Measurements from ENCODE around the gene PRKACB.

DNA sequence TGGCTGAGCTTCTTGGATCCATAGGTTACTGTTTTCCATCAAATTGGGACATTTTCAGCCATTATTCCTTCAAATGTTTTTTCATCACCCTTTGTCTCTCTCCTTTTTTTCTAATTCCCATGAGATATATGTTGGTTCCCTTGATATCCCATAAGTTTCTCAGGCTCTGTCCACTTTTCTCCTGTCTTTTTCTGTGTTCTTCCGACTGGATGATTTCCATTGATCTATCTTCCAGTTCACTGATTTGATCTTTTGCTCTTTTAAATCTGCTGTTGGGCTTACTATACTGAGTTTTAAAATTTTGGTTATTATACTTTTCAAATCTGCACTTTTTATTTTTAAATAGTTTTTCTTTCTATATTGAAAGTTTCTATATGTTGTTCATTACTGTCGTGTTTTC lies 18.2 kb downstream of the PRKACB start:
- TF ChIP-seq, protein P1, sequence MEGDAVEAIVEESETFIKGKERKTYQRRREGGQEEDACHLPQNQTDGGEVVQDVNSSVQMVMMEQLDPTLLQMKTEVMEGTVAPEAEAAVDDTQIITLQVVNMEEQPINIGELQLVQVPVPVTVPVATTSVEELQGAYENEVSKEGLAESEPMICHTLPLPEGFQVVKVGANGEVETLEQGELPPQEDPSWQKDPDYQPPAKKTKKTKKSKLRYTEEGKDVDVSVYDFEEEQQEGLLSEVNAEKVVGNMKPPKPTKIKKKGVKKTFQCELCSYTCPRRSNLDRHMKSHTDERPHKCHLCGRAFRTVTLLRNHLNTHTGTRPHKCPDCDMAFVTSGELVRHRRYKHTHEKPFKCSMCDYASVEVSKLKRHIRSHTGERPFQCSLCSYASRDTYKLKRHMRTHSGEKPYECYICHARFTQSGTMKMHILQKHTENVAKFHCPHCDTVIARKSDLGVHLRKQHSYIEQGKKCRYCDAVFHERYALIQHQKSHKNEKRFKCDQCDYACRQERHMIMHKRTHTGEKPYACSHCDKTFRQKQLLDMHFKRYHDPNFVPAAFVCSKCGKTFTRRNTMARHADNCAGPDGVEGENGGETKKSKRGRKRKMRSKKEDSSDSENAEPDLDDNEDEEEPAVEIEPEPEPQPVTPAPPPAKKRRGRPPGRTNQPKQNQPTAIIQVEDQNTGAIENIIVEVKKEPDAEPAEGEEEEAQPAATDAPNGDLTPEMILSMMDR (IDR thresholded peaks at IDR 0.05 in 2 of 3, conservative IDR thresholded peaks at IDR 0.05 in 1 of 3; ENCODE audit: borderline replicate concordance in 1 of 3, insufficient read depth in 1 of 3, low read depth in 2 of 3, low read length in 2 of 3) = no peak
- no peak for TF ChIP-seq ZNF274 (IDR thresholded peaks at IDR 0.05; ENCODE audit: low read depth, low read length)
- TF ChIP-seq ZBTB33 (IDR thresholded peaks at IDR 0.05; ENCODE audit: extremely low read depth, insufficient replicate concordance, low read length) = no peak
- no peak for TF ChIP-seq TCF7L2 (IDR thresholded peaks at IDR 0.05; ENCODE audit: borderline replicate concordance, extremely low read depth, insufficient read depth, insufficient read length)
- no peak for TF ChIP-seq YY1 (IDR thresholded peaks at IDR 0.05; ENCODE audit: extremely low read depth, insufficient replicate concordance, low read depth, low read length)
- no peak for TF ChIP-seq EZH2 (IDR thresholded peaks at IDR 0.05)
- no peak for TF ChIP-seq POLR2A (IDR thresholded peaks at IDR 0.05; ENCODE audit: borderline replicate concordance, extremely low read depth, insufficient read depth, insufficient read length)
- TF ChIP-seq POLR2AphosphoS5 (IDR thresholded peaks at IDR 0.05; ENCODE audit: low read depth, low read length) = no peak
- TF ChIP-seq, protein P2, sequence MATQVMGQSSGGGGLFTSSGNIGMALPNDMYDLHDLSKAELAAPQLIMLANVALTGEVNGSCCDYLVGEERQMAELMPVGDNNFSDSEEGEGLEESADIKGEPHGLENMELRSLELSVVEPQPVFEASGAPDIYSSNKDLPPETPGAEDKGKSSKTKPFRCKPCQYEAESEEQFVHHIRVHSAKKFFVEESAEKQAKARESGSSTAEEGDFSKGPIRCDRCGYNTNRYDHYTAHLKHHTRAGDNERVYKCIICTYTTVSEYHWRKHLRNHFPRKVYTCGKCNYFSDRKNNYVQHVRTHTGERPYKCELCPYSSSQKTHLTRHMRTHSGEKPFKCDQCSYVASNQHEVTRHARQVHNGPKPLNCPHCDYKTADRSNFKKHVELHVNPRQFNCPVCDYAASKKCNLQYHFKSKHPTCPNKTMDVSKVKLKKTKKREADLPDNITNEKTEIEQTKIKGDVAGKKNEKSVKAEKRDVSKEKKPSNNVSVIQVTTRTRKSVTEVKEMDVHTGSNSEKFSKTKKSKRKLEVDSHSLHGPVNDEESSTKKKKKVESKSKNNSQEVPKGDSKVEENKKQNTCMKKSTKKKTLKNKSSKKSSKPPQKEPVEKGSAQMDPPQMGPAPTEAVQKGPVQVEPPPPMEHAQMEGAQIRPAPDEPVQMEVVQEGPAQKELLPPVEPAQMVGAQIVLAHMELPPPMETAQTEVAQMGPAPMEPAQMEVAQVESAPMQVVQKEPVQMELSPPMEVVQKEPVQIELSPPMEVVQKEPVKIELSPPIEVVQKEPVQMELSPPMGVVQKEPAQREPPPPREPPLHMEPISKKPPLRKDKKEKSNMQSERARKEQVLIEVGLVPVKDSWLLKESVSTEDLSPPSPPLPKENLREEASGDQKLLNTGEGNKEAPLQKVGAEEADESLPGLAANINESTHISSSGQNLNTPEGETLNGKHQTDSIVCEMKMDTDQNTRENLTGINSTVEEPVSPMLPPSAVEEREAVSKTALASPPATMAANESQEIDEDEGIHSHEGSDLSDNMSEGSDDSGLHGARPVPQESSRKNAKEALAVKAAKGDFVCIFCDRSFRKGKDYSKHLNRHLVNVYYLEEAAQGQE (IDR thresholded peaks at IDR 0.05; ENCODE audit: low read depth) = no peak
- TF ChIP-seq EGR1 (IDR thresholded peaks at IDR 0.05; ENCODE audit: low read depth) = no peak
- TF ChIP-seq EZH2phosphoT487 (IDR thresholded peaks at IDR 0.05; ENCODE audit: borderline replicate concordance) = no peak
- TF ChIP-seq CEBPB (IDR thresholded peaks at IDR 0.05; ENCODE audit: low read depth) = no peak
- TF ChIP-seq JUND (IDR thresholded peaks at IDR 0.05) = no peak

Data from HCT116 (cell line).